UCSD-AML1 (cell line): ENCODE data around the gene PPFIA1.

Experiments used
- DNase-seq: peaks from one replicate; lab custom pipeline; 2025; ENCODE audit not compliant: unreplicated experiment; lab: John Stamatoyannopoulos, UW

Gene PPFIA1

GRCh38 chr11:70353329-70353728 lies 82.8 kb downstream of the PPFIA1 start:
- no peak for DNase-seq

- no peak for DNase-seq
Observed at GRCh38 chr11:70353900-70354568, 83.5 kb downstream of the PPFIA1 start.

GRCh38 chr11:70354629-70355028 lies 84.1 kb downstream of the PPFIA1 start:
- no peak for DNase-seq

- no peak for DNase-seq
Observed at GRCh38 chr11:70358753-70359152, 88.3 kb downstream of the PPFIA1 start.

GRCh38 chr11:70359451-70360205 lies 89.1 kb downstream of the PPFIA1 start:
- DNase-seq, result no peak

GRCh38 chr11:70360211-70360610 lies 89.7 kb downstream of the PPFIA1 start:
- no peak for DNase-seq

- DNase-seq, result no peak
Observed at GRCh38 chr11:70364178-70364577, 93.7 kb downstream of the PPFIA1 start.

GRCh38 chr11:70364745-70365543 lies 94.5 kb downstream of the PPFIA1 start:
- peak; percentile 81 for DNase-seq

GRCh38 chr11:70365544-70365927 lies 95.0 kb downstream of the PPFIA1 start:
- DNase-seq, result no peak

- DNase-seq, result no peak
Observed at GRCh38 chr11:70367071-70367470, 96.6 kb downstream of the PPFIA1 start.

- no peak for DNase-seq
Observed at GRCh38 chr11:70368961-70369360, 98.5 kb downstream of the PPFIA1 start.

- no peak for DNase-seq
Observed at GRCh38 chr11:70371241-70371640, 100.8 kb downstream of the PPFIA1 start.

- no peak for DNase-seq
Observed at GRCh38 chr11:70372076-70372475, 101.6 kb downstream of the PPFIA1 start.

GRCh38 chr11:70376621-70377020 lies 106.1 kb downstream of the PPFIA1 start:
- DNase-seq, result no peak

GRCh38 chr11:70377645-70378044 lies 107.2 kb downstream of the PPFIA1 start:
- DNase-seq, result no peak

GRCh38 chr11:70378506-70379134 lies 108.1 kb downstream of the PPFIA1 start:
- no peak for DNase-seq

GRCh38 chr11:70381350-70381749 lies 110.9 kb downstream of the PPFIA1 start:
- no peak for DNase-seq

- no peak for DNase-seq
Observed at GRCh38 chr11:70381872-70382861, 111.7 kb downstream of the PPFIA1 start.

- no peak for DNase-seq
Observed at GRCh38 chr11:70383664-70384565, 113.4 kb downstream of the PPFIA1 start.
